GM18507 (cell line): ENCODE results near the gene POLG.
A peak's percentile ranks its signal among the peaks of the same experiment; 100 is the strongest.

Experiments
- DNase-seq: peaks from one replicate; pipeline ENCODE4 v3.0.0; 2011; ENCODE audit warnings: low read depth; ENCODE audit not compliant: insufficient read length; ENCODE audit errors: extremely low spot score
- FAIRE-seq: peaks from 2 replicates; lab custom pipeline; 2011; peaks lifted over from hg19 to GRCh38; lab: Jason Lieb, UNC

POLG gene

GRCh38 chr15:89334510-89335297 lies at the start of gene POLG:
TSS of gene POLG (minus strand) at chr15:89334824. CDS start at chr15:89333754, 1,070 bp downstream.
- peak; percentile 96 for FAIRE-seq
- peak; percentile 94 for DNase-seq

- no peak for FAIRE-seq
- no peak for DNase-seq
These were observed 49.6 kb upstream of the POLG start for GRCh38 chr15:89384176-89384604.

- DNase-seq (no peak), FAIRE-seq (no peak)
These were observed 48.9 kb upstream of the POLG start for GRCh38 chr15:89383365-89384175.

- no peak for FAIRE-seq
- no peak for DNase-seq
These were observed 47.5 kb upstream of the POLG start for GRCh38 chr15:89381888-89382686.

GRCh38 chr15:89381331-89381730 lies 46.7 kb upstream of the POLG start:
- DNase-seq (no peak), FAIRE-seq (no peak)

GRCh38 chr15:89379818-89380217 lies 45.2 kb upstream of the POLG start:
- FAIRE-seq (no peak), DNase-seq (no peak)

- DNase-seq (no peak), FAIRE-seq (no peak)
These were observed 44.6 kb upstream of the POLG start for GRCh38 chr15:89379251-89379695.

- no peak for FAIRE-seq
- no peak for DNase-seq
These were observed 43.9 kb upstream of the POLG start for GRCh38 chr15:89378296-89379151.

GRCh38 chr15:89377842-89378295 lies 43.2 kb upstream of the POLG start:
- FAIRE-seq, result no peak
- no peak for DNase-seq

- no peak for DNase-seq
- no peak for FAIRE-seq
These were observed 42.6 kb upstream of the POLG start for GRCh38 chr15:89377024-89377841.

GRCh38 chr15:89376388-89376787 lies 41.8 kb upstream of the POLG start:
- DNase-seq (no peak), FAIRE-seq (no peak)

- DNase-seq (no peak), FAIRE-seq (no peak)
These were observed 40.7 kb upstream of the POLG start for GRCh38 chr15:89375093-89376005.

- FAIRE-seq, result no peak
- DNase-seq, result no peak
These were observed 39.7 kb upstream of the POLG start for GRCh38 chr15:89374086-89374981.

GRCh38 chr15:89372069-89372935 lies 37.7 kb upstream of the POLG start:
- FAIRE-seq, result no peak

More at GRCh38 chr15:89372069-89372935, 37.7 kb upstream of the POLG start:
- DNase-seq, result no peak
